BJ (cell line): Measurements from ENCODE around the gene GP9. TPM values are rescaled to one million over a fixed set of nuclear protein-coding genes. Genes with fewer than 3 reads are reported as not detected.

ENCODE experiments used
- CTCF ChIA-PET: fragments of 350-600 bp; formaldehyde crosslinking; extraction: SDS; loops from one replicate; lab custom pipeline; 2021; ENCODE audit warnings: antibody characterized with exemption, inconsistent platforms; lab: Yijun Ruan, JAX
- POLR2A ChIA-PET: fragments of 300-600 bp; sonication (Branson Sonifier 250); formaldehyde crosslinking; extraction: SDS; loops from one replicate; lab custom pipeline; 2021; ENCODE audit warnings: antibody characterized with exemption; lab: Charles Lee
- DNase-seq: peaks from one replicate; pipeline ENCODE4 v3.0.0-alpha.2; 2011; ENCODE audit warnings: low read depth
- H3K27me3 ChIP-seq: 2 replicates; pipeline ENCODE4 v1.6.0; 2011; ENCODE audit warnings: low read length; ENCODE audit not compliant: control insufficient read depth, insufficient read depth
- H3K36me3 ChIP-seq: 2 replicates; pipeline ENCODE4 v1.5.1; 2011; ENCODE audit warnings: low read length; ENCODE audit not compliant: control insufficient read depth, insufficient read depth
- H3K4me3 ChIP-seq: 2 replicates; pipeline ENCODE4 v1.5.1; 2011; ENCODE audit warnings: low read depth, mild to moderate bottlenecking, control low read depth, low read length
- polyA plus RNA-seq: library from polyadenylated mRNA; depleted of rRNA; stranded (reverse); fragments of >200 nt; gene quantifications from 2 replicates; pipeline ENCODE4 v1.2.3, GENCODE V29; 2011
- TF ChIP-seq, protein P1 (sequence below): IDR thresholded peaks from 2 replicates; pipeline ENCODE4 v1.5.1; 2011; ENCODE audit warnings: low read depth, mild to moderate bottlenecking, control low read depth, inconsistent platforms, low read length, moderate library complexity; ENCODE audit not compliant: insufficient read depth

Gene GP9
- polyA plus RNA-seq, 1 experiment: not detected

DNA sequence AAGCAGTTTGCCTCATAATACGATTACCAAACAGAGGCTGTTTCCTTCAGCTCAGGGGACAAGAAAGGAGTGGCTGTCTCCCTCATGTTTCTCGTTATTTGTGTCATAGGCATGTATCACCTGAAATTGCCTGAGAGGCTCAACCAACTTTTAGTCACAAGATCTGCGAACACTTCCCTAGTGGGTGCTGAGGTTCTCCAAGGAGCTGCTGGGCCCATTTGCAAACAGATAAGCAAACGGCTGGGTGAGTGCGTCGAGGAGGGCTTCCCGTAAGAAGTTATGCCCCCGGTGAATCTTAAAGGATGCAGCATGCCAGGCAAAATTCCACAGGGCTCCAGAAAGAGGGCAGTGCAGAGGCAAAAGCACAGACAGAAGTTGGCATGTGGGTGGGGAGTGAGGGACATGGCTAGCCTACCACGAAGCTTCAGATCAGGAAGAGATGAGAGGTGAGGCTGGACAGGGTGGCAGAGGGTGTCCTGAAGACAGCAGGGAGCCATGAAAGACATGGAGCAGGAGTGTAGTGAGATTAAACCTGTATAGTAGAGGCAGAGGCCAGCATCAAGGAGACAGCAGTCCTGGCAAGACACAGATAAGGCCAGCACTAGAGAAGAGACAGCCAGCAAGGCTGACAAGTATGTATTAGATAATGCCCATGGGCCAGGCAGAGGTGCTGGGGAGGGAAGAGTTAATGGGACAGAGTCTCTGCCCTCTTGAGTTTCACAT lies 4.0 kb upstream of the GP9 start:
- CTCF ChIA-PET: interaction anchor here (0.6 to 6.3 kb wide), 3 partner anchors 13 to 189 kb away, joined by 3 to 68 read pairs (median 16); no protein-coding TSS in a partner anchor

DNA sequence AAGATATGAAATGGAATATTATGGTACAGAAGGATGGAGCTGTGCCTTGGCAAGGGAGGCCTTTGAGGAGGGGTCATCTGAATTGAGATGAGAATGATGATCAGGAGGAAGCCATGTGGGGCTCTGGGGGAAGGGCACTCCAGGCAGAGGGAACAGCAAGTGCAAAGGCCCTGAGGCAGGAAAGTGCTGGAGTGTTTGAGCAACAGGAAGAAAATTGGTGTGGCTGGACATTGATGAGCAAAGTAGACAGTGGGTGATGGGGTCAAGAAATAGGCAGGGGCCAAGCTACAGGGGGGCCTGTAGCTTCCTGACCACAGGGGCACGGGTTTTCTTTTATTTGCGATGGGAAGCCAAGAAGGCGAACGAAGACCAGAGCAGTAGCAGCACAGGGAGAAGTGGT lies 3.3 kb upstream of the GP9 start:
- no peak for DNase-seq
- TF ChIP-seq, protein P1, sequence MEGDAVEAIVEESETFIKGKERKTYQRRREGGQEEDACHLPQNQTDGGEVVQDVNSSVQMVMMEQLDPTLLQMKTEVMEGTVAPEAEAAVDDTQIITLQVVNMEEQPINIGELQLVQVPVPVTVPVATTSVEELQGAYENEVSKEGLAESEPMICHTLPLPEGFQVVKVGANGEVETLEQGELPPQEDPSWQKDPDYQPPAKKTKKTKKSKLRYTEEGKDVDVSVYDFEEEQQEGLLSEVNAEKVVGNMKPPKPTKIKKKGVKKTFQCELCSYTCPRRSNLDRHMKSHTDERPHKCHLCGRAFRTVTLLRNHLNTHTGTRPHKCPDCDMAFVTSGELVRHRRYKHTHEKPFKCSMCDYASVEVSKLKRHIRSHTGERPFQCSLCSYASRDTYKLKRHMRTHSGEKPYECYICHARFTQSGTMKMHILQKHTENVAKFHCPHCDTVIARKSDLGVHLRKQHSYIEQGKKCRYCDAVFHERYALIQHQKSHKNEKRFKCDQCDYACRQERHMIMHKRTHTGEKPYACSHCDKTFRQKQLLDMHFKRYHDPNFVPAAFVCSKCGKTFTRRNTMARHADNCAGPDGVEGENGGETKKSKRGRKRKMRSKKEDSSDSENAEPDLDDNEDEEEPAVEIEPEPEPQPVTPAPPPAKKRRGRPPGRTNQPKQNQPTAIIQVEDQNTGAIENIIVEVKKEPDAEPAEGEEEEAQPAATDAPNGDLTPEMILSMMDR: no peak
- H3K36me3 ChIP-seq: no peaks in the 10 kb centered on the region
- ChIA-PET POLR2A (no interaction called here), CTCF (interaction anchor here (0.6 to 4.4 kb wide), 2 partner anchors 43 to 189 kb away, joined by 3 to 16 read pairs; no protein-coding TSS in a partner anchor)
- H3K27me3 ChIP-seq: peaks cover 10% of the 10 kb centered on the region
- H3K4me3 ChIP-seq: no peak overlapping the region

More for the DNA sequence above, 4.0 kb upstream of the GP9 start:
- no peak for DNase-seq
- Histone ChIP-seq H3K27me3 (peaks cover 10% of the 10 kb centered on the region), H3K36me3 (no peaks in the 10 kb centered on the region), H3K4me3 (no peak overlapping the region)
- POLR2A ChIA-PET: no interaction called here
- TF ChIP-seq, protein P1: no peak

DNA sequence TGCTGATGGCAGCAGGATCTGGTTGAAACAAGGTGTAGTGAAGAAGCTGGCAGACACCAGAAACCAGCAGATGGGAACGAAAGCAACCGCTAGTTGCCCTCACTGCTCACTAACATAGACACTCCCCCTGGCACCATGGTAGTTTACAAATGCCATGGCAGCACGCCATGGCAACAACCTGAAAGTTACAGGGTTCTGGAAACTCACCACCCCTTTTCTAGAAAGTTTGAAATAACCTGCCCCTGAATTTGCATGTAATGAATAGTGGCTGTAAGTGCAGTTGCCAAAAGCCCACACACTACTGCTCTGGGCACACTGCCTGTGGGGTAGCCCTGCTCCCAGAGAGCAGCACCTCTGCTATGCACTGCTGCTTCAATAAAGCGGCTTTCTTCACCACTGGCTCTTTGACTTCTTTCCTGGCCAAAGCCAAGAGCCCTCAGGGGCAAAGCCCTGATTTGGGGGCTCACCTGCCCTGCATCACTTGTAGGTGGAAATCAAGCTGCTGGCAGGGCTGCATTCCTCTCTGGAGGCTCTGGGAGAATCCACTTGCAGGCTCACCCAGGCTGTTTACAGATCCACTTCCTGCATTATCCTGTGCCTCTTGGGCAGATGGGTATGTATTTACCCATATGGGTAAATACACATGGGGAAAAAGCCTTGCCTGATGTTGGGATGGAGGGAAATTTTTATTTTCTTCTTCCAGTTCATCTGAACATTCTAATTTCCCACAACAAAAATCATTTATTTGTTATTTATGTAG lies 2.0 kb upstream of the GP9 start:
- CTCF ChIA-PET: interaction anchor here (4.4 kb wide), 1 partner anchor 187 kb away, joined by 16 read pairs; no protein-coding TSS in a partner anchor
- DNase-seq: no peak
- POLR2A ChIA-PET: no interaction called here
- TF ChIP-seq, protein P1: no peak
- H3K4me3 ChIP-seq: no peak overlapping the region
- H3K36me3 ChIP-seq: no peaks in the 10 kb centered on the region
- peaks cover 10% of the 10 kb centered on the region for H3K27me3 ChIP-seq

DNA sequence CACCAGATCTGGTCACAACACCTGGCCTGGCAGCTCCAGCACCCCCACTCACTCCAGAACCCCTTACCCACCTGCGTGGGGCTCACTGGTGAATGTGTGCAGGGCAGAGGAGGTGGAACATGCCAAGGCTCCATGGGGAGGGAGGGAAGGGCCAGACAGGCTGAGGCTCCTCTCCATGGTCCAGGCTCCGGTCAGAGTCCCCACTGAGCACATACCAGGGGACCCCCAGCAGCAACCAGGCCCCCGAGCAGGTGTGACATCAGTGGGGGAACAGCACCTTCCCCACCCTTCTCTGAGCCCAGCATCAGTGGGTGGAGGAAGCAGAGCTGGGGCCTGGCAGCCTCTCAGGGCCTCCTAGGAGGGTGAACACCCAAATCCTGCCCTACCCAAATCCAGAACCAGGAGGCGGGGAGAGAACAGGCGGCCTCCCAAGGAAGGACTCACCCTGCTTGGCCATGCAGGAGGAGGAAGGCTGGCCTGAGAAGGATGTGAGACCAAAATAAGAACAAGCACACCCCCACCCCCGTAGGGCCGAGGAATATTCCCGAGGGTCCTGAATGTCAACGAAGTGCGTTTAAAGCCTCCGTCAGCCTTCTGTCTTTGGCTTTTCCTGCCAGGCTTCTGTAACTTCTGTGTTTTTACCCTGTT lies 1.1 kb upstream of the GP9 start:
- H3K27me3 ChIP-seq: peaks cover 10% of the 10 kb centered on the region
- ChIA-PET CTCF (interaction anchor here (0.7 to 4.4 kb wide), 2 partner anchors 10 to 187 kb away, joined by 4 to 16 read pairs; no protein-coding TSS in a partner anchor), POLR2A (no interaction called here)
- no peaks in the 10 kb centered on the region for H3K36me3 ChIP-seq
- no peak for DNase-seq
- no peak overlapping the region for H3K4me3 ChIP-seq
- TF ChIP-seq, protein P1: no peak
